Tibial nerve (tissue), 3 donors: ENCODE results near the gene SYT4.

ENCODE experiments used
- POLR2A ChIP-seq, 2 donors: fragments of 450-650 bp; IDR thresholded peaks; one replicate each; pipeline ENCODE4 v1.6.1; 2017; ENCODE audit warnings: antibody characterized with exemption in 2 of 2, mild to moderate bottlenecking in 2 of 2, moderate library complexity in 2 of 2
- TF ChIP-seq, protein P1 (sequence below), 5 experiments: fragments of 200-600 bp in 3 of 5; fragments of 450-650 bp in 2 of 5; sonication (generic) in 3 of 5; IDR thresholded peaks; one replicate each; pipeline ENCODE4 v1.5.1; 2016 to 2019; ENCODE audit warnings: antibody characterized with exemption in 5 of 5, mild to moderate bottlenecking in 3 of 5, moderate library complexity in 2 of 5

DNA sequence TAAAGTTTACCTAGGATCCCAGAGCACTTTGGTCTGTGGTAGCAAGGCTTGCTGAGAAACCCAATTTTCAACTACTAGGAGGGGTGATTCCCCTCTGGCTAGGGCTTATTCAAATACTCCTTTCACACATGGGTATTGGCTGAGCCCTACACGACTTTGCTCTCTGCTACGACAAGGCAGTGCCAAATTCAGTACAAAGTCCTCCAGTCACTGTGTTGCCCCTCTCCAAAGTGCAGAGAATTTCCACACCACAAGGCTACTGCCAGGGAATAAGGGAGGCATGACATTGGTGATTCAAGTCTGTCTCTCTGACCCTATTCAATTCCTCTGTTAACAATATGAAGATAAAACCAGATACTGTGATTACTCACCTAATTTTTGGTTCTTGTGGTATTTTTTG, 38.9 kb downstream of the SYT4 start:
- TF ChIP-seq, protein P1, sequence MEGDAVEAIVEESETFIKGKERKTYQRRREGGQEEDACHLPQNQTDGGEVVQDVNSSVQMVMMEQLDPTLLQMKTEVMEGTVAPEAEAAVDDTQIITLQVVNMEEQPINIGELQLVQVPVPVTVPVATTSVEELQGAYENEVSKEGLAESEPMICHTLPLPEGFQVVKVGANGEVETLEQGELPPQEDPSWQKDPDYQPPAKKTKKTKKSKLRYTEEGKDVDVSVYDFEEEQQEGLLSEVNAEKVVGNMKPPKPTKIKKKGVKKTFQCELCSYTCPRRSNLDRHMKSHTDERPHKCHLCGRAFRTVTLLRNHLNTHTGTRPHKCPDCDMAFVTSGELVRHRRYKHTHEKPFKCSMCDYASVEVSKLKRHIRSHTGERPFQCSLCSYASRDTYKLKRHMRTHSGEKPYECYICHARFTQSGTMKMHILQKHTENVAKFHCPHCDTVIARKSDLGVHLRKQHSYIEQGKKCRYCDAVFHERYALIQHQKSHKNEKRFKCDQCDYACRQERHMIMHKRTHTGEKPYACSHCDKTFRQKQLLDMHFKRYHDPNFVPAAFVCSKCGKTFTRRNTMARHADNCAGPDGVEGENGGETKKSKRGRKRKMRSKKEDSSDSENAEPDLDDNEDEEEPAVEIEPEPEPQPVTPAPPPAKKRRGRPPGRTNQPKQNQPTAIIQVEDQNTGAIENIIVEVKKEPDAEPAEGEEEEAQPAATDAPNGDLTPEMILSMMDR (IDR thresholded peaks at IDR 0.05), result no peak
- no peak for TF ChIP-seq POLR2A (IDR thresholded peaks at IDR 0.05)
